RPMI8226 (cell line): ENCODE data around the gene ADORA2B.
"Not testable (repeated sequence)": the region's sequence is repeated elsewhere in the genome, so short reads cannot be mapped to it uniquely, and the experiment has no call there.

ENCODE experiments used
- DNase-seq: peaks from one replicate; pipeline ENCODE4 v3.0.0-alpha.2; 2015

The ADORA2B gene

DNA sequence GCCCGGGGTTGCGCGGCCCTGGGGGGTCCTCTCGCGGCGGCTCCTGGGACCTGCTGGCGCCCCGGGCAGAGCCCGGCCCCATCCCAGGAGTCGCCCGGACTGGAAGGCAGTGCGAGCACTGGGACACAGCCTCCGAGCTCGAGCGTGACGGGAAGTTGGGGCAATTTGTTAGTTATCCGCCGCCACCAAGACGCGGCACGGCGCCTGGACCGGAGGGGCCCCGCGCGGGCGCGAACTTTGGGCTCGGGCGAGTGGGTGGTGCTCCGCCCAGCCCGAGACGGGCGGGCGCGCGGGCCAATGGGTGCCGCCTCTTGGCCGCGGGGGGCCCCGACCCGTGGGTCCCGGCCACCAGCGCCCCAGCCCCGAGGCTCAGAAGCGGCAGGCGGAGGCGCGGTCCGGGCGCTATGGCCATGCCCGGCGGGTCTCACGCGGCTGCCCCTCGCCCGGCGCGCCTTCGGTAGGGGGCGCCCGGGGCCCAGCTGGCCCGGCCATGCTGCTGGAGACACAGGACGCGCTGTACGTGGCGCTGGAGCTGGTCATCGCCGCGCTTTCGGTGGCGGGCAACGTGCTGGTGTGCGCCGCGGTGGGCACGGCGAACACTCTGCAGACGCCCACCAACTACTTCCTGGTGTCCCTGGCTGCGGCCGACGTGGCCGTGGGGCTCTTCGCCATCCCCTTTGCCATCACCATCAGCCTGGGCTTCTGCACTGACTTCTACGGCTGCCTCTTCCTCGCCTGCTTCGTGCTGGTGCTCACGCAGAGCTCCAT lies at the start of gene ADORA2B:
Gene ADORA2B, plus strand, starts transcription at position 372 of the 768 bp plus-strand sequence. Its CDS starts 119 bp downstream, at position 491.
- peak; percentile 42 for DNase-seq

DNA sequence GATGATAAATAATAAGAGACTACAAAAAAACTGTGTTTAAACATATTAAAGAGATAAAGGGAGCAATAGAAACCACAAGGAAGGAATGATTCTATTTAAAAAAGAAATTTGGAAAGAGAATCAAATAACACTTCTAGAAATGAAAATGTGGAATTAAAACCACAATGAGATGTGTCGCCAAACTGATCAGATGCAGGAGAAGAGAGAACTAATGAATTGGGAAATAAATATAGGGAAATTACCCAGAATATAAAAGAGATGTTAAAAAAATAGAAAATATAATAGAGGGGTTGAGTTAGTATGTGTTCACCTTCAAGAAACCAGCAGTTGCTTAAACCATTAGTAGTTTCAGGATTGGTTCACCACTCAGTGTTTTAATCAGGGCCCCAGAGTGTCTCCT lies 48.7 kb upstream of the ADORA2B start:
- DNase-seq: no peak

DNA sequence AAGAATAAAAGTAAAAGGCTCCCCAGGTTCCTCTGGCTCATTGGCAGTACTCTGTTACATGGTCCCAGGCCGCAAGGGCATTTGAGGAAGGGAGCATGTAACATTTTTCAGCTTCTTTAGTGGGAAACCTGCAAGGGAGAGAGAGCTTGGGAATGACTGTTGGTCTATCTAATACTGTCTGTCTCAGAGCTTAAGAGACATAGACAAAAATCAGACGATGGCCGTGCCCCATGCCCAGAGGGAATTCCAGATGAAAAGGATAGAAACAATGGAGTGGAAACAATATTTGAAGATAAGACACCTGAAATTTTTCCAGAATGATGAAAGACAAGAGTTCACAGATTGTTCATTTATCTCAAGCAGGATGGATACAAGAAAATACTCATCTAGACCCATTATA lies 48.1 kb upstream of the ADORA2B start:
- no peak for DNase-seq

DNA sequence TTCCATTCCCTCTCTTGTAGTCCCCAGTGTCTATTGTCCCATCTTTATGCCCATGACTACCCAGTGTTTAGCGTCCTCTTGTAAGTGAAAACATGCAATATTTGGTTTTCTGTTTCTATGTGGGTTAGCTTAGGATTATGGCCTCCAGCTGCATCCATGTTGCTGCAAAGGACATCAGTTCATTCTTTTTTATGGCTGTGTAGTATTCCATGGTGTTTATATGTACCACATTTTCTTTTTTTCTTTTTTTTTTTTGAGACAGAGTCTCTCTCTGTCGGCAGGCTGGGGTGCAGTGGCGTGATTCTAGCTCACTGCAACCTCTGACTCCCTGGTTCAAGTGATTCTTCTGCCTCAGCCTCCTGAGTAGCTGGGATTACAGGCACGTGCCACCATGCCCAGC lies 45.3 kb upstream of the ADORA2B start:
- not testable (repeated sequence) for DNase-seq

DNA sequence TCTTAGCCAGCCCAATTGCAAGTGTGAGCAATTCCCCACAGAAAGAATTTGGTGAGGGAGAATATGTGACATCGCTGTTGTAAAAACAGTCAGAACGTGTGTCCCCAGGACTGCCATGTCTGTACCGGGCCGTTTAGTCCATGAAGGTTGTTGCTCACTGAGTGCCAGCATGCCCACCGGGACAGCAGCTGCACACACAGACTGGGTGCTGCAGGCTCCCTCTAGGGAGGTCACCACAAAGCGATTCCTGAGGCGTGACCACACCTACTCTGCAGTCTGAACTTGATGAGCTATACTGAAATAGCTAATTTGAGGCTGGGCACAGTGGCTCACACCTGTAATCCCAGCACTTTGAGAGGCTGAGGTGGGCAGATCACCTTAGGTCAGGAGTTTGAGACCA lies 44.1 kb upstream of the ADORA2B start:
- DNase-seq: no peak

DNA sequence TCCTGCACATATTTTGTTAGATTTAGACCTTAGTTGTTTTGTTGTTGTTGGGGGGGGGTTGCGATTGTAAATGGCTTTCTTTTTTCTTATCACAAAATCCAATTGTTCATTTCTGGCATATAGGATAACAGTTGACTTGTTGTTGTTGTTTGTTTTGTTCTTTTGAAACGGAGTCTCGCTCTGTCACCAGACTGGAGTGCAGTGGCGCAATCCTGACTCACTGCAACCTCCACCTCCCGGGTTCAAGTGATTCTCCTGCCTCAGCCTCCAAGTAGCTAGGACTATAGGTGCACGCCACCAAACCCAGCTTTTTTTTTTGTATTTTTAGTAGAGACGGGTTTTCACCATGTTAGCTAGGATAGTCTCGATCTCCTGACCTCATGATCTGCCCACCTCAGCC lies 39.7 kb upstream of the ADORA2B start:
- DNase-seq: not testable (repeated sequence)

DNA sequence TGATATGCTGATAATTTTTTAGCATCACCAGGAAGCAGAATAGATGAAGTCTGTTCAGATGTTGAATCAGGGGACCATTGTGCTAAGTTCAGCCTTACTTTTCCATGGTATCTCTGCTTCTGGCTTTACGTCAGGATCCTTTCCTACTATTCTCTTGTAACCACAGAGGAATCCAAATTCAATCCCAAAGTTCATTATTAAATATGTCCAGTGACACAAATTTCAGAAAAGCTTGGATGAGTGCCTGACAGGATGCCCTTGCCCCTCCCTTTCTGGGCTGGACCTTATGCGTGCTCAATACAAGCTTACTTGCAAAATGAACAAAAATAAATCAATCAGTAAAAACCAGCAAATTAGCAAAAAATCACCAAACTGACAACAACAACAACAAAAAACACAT lies 37.6 kb upstream of the ADORA2B start:
- no peak for DNase-seq

DNA sequence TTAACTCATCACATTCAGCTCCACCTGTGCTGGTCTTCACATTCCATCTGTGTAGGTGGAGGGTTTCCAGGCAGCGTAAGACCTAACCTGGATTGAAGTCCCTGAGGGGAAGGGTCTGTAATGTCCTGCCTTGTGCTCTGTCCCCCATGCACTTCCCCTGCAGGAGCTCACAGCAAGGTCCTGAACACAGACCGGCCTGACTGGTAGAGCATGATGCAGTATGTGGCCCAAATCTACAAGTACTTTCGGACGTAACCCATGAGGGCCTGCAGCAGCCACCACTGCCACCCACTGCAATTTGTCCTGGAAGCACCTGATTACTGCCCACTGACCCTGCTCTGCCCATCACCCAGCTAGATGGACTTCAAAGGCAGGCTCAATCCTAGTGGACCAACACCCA lies 36.6 kb upstream of the ADORA2B start:
- DNase-seq: no peak

DNA sequence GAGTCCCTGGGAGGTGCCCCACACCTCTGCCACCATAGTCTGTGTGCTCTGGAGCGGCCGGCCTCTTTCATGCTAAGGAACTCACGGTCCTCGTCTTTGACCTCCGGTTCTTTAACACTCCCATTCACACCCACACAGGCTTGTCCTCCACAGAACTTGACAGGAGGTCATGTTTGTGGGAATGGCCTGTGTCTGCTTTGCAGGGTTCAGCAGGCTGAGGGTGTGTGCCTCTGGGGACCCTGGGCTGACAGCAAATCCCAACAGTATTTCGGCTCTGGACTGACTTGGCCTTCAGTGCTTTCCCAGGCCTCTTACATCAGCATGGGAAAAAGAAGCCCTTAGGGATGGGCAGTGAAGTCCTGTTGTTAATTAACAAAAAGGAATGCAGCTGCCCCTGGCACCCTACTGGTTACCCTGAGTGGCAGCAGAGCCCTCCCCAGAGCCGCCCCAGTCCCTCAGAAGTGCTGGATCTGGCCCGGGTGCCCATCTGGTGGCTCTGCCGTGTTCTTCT lies 35.4 kb upstream of the ADORA2B start:
- DNase-seq: no peak

DNA sequence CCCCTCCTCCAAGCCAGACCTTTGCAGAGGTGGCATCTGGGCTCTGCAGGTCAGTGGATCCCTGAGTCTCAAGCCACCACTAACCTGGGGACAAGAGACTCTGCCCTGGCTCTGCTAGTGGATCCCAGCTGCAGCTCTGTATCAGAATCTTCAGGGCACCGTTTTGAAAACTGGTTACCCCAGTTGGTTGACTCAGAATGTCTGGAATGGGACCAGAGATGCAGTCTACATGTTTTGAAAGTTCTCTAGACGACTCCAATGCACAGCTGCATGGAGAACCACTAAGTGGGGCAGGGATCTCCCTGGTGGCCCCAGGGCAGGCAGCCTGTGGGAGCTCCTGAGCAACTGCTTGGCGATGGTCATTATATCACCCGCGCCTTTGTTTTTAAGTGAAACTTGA lies 34.1 kb upstream of the ADORA2B start:
- DNase-seq: no peak

DNA sequence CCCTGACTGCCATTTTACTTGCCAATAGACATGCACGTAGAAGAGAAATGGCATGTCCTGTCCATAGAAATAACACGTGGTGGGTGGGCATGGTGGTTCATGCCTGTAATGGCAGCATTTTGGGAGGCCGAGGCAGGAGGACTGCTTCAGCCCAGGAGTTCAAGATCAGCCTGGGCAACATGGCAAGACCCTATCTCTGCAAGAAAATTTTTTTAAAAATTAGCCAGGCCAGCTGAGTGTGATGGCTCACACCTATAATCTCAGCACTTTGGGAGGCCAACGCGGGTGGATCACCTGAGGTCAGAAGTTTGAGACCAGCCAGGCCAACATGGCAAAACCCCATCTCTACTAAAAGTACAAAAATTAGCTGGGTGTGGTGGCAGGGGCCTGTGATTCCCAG lies 33.2 kb upstream of the ADORA2B start:
- DNase-seq: not testable (repeated sequence)

DNA sequence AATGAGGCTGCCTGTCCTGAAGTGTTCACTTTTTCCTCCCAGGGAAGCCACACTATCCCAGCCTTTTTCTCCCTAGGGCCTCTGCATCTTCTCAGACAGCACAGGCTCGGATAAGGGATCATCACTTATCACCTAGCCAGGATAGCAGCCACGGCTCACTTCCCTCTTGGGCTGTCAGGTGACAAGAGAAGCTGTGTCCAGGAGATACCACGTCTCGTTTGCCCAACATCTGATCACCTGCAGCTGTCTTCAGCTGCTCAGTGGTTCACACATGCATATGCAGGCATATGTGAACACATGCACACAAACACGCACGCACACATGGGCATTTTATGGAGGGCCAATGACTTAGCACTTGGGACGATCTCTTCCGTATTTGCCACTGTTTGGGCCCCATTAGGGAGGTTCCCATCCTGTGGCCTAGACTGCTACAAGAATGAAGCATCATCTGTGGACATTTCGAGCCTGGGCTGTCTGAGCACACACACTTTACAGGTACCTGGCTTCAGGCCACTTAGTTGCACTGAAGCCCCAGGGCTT lies 32.4 kb upstream of the ADORA2B start:
- DNase-seq: no peak

DNA sequence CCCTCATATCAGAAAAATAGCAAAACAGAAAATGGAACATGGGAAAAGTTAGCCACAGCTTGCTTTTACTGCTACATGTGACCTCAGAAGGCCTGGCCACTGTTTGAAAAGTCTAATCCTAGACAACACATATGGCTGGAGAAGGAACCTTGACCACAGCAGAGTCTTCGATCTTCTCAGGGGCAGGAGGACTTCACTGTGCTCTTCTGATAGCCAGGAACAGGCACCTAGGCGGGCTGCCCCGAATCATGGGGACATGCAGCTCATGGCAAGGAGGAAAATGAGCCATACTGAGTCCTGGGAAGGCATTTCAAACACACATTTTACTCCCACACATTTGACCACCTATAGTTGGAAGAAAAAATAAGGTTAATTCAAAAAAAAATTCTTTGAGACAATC lies 31.1 kb upstream of the ADORA2B start:
- no peak for DNase-seq

DNA sequence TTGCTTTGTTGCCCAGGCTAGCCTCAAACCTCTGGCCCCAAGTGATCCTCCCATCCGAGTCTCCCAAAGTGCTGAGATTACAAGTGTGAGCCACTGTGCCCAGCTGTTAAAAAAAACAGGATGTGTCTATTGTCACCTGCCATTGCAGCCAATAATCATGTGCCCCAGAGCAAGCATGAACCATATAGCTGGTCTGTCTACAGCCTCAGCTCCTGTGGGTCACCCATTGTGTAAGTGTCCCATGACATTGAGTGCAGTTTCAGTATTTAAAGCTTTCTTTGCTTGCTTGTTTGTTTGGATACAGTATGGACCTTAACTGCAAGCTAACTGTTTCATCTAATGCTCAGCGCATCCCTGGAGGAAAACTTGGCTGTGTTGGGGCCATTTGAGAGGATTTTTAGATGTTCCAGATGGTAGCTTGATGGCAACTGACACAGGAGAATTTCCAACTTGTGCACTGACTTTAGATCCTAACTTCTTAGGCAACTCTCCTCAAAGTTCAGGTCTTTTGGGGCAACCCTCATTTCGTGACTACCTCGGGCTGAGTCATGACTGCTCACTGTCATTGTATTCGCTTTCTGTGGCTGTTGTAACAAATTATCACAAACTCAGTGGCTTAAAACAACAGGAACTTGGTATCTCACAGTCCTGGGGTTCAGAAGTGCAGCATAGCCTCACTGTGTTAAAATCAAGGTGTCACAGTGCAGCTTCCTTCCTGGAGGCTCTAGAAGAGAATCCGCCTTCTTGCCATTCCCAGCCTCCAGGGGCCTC lies 30.3 kb upstream of the ADORA2B start:
- no peak for DNase-seq

DNA sequence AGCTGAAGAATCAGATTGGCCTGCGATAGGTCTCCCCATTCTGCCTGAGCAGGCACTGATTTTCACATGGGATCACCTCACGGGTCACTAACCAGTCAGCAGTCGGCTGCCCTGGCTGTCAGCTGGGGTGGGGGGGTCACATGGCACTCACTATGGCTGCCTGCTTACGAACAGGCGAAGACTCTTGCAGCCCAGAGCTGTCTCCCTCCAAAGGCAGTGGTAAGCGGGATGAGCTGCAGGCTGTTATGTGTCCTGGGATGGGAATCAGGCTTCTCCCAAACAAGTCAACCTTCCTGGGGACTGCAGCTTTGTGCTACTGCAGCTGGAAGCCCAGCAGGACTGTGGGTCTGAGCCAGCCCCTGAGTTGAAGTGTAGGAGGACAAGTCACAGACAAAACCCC lies 29.0 kb upstream of the ADORA2B start:
- no peak for DNase-seq

DNA sequence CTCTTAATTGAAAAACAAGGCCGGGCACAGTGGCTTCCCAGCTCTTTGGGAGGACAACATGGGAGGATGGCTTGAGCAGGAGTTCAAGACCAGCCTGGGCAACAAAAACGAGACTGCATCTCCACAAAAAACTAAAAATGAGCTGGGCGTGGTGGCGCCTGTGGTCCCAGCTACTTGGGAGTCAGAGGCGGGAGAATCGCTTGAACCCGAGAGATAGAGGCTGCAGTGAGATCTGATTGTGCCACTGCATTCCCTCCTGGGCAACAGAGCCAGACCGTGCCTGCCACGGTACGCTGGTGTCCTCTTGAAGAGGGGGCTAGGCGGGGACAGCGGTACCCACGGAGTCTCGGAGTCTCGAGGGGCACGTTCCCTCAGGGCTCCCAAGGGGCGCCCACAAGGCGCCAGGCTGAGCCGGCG lies 27.9 kb upstream of the ADORA2B start:
- DNase-seq: no peak

DNA sequence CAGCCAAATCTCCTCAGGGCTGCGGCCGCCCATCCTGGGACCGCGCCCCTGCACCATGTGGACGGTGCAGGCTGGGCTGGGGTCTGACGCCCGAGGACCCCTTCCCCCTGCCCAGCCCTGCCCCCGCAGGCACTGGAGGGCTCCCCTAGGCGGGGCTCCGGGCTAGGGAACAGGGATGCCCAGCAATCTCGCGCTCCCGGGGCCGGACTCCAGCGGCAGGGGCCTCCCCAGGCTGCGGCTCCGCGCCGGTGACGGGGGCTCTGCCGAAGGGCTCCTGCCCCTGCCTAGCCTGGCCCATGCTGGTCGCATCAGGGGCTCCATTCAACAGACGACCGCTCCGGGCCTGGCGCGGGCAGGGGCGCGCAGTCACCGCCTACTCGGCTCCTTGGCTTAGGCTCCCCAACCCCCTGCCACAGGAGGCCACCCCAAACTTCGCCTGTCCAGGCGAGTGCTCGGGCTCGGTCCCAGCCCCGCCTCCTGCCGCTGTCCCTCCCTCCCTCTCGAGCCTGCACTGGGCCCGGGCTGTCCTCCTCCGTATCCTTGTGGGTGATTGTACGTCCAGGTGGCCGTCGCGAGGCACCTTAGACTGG lies 27.4 kb upstream of the ADORA2B start:
- no peak for DNase-seq

DNA sequence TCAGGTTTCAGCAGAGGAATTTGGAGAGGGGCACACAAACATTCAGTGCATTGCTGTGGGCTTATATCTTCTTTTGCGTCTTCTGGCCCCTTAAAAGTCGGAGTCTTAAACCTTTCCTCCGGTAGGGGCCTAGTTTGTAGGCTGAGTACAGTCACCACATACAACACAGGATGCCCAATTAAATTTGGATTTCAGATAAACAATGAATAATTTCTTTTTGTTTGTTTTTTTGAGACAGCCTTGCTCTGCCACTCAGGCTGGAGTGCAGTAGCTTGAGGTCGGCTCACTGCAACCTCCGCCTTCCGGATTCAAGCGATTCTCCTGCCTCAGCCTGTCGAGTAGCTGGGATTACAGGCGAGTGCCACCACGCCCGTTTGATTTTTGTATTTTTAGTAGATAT lies 26.7 kb upstream of the ADORA2B start:
- no peak for DNase-seq

DNA sequence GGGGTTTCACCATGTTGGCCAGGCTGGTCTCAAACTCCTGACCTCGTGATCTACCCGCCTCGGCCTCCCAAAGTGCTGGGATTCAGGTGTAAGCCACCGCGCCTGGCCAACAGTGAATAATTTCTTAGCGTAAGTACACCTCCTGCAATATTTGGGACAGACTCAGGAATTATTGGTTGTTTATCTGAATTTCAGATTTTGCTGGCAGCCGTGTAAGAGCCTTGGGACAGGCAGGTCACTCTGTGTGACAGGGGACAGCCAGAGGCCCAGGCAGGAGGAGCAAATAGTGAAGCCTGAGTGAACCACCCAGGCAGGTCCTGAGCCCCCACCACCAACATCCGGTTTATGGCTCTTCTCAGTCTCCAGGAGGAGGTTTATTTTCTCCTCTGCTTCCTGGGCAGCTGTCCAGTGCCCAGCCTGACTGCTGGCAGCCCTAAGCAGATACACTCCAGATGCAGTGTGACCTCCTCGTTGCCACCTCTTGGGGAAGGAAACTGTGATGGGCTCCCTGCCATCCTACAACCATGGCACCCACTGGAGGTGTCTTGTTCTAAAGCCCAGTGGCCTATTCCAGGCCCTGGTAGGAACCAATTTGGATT lies 26.2 kb upstream of the ADORA2B start:
- DNase-seq: no peak

DNA sequence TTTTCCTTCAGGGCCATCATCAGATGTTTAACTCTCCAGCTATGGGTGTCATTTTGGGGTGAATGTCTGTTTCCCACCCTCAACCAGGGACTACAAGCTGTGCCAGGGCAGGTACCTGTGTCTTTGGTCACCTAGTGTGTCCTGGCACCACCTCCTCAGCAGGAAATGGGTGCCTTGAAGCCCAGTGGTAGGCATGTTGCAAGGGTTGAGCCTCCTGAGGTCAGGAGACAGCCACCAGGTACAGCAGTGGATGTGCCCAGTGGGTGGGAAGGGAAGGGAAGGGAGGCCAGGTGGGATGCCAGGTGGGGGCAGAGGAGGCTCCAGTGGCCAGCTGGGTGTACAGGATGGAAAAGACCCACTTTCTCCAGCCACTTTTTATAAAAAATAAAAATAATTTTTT lies 25.5 kb upstream of the ADORA2B start:
- DNase-seq: no peak

DNA sequence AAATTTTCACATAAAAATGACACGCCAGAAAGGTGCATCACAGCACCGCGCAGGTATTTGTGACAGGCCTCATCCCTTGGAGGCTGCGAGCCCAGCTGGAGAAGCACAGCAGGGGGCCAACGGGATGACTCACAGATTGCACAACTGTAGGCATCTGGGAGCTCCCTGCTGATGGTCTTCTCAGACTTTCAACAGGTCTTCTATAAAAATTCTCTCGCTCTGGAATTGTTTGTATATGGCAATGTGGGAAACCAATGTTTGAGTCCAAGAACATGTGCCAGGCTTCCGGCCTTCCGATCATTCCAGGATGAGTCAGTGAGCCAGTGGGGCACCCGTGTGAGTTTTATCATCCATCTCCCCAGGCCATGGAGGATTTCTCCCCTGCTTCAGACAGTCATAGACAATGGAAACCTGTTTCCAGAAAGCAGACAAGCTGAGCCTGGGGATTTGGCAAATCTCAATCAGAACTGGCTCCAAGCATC lies 24.1 kb upstream of the ADORA2B start:
- DNase-seq: no peak

DNA sequence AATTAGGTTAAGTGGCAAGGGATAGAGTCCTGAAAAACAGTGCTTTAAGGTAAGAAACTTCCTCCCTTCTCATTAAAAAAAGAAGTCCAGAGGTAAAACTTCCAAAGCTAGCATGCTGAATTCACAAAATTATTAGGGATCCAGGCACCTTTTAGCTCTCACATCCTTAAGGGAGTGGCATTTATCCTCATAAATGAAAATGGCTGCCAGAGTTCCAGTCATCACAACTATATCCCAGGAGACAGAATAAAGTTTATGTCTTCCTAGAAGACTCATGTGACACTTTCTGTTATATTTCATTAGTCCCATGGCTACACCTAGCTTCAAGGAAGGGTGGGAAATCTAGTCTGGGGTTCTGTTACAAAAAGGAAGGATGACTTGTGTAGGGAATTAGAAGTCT lies 23.3 kb upstream of the ADORA2B start:
- DNase-seq: no peak

DNA sequence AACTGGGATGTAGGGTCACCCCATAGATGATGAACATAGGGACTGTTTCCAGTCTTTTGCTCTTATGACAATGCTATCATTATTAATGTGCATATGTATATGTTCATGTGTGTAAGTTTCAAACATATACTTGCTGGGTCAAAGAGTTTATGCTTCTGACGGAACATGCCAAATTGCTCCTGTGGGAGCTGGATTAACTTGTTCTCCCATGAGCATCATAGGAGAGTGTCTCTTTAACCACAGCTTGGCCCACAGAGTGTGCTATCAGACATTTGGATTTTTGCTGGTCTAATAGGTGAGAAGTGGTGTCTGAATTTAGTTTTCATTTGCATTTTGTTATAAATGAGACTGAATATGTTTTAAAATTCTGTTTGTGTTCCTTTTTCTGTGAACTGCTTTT lies 22.3 kb upstream of the ADORA2B start:
- no peak for DNase-seq
